Uterus (tissue), 4 donors: Measurements from ENCODE around the gene ULK4. TPM values are rescaled to one million over a fixed set of nuclear protein-coding genes. Genes with fewer than 3 reads are reported as not detected.

ENCODE experiments used
- DNase-seq, 2 donors: peaks; one replicate each; pipeline ENCODE4 v3.0.0-alpha.2; 2019 to 2020
- H3K27ac ChIP-seq, 2 donors: fragments of 200-600 bp; sonication (generic); 1 replicate in 1 of 2; 2 replicates in 1 of 2; pipeline ENCODE4 v1.5.1; 2016 to 2018
- H3K27me3 ChIP-seq, 2 donors: fragments of 200-600 bp; sonication (generic); one replicate each; pipeline ENCODE4 v1.5.1; 2018 to 2019; ENCODE audit warnings: control low read depth in 1 of 2
- H3K36me3 ChIP-seq, 2 donors: fragments of 200-600 bp; sonication (generic); one replicate each; pipeline ENCODE4 v1.5.1; 2019; ENCODE audit warnings: control low read depth in 1 of 2
- H3K4me1 ChIP-seq, 2 donors: fragments of 200-600 bp; sonication (generic); one replicate each; pipeline ENCODE4 v1.5.1; 2018 to 2019; ENCODE audit warnings: control low read depth in 1 of 2
- H3K4me3 ChIP-seq, 2 donors: fragments of 200-600 bp; sonication (generic); 1 replicate in 1 of 2; 2 replicates in 1 of 2; pipeline ENCODE4 v1.5.1; 2018 to 2019; ENCODE audit warnings: mild to moderate bottlenecking in 1 of 2
- H3K9me3 ChIP-seq, 2 donors: fragments of 200-600 bp; sonication (generic); one replicate each; pipeline ENCODE4 v1.5.1; 2019; ENCODE audit warnings: control low read depth in 1 of 2
- CTCF ChIP-seq, 4 experiments: fragments of 200-600 bp in 2 of 4; fragments of 450-650 bp in 2 of 4; sonication (generic) in 2 of 4; IDR thresholded peaks; one replicate each; pipeline ENCODE4 v1.5.1; 2016 to 2019; ENCODE audit warnings: antibody characterized with exemption in 4 of 4, mild to moderate bottlenecking in 2 of 4, moderate library complexity in 1 of 4
- POLR2A ChIP-seq, 2 donors: fragments of 450-650 bp; IDR thresholded peaks; one replicate each; pipeline ENCODE4 v1.6.1; 2016; ENCODE audit warnings: antibody characterized with exemption in 2 of 2, mild to moderate bottlenecking in 1 of 2, moderate library complexity in 1 of 2
- intact Hi-C: fragments of 100-400 bp; cut with DNase I; formaldehyde crosslinking; loops from one replicate; pipeline ENCODE4 v1.15.1; 2023; ENCODE audit warnings: low total_unique reads
- total RNA-seq, 4 donors: library from RNA; depleted of rRNA in 3 of 4; stranded (reverse); fragments of >200 nt in 3 of 4; gene quantifications; one replicate each; pipeline versions ENCODE4 v1.1.0 to v1.2.4, GENCODE V29; 2014 to 2023
- donor health status: DM: yes; HTN: yes; CAD: no.

The ULK4 gene
- total RNA-seq, 4 donors from 2014 or later = 8.7 to 118 (median 26.1) TPM

- H3K27ac ChIP-seq = no peak overlapping the region
- no peak for DNase-seq
- H3K36me3 ChIP-seq = no peaks in the 10 kb centered on the region
- no peaks in the 10 kb centered on the region for H3K4me1 ChIP-seq
- no peak overlapping the region for H3K4me3 ChIP-seq
- TF ChIP-seq POLR2A (IDR thresholded peaks at IDR 0.05) (no peak), CTCF (IDR thresholded peaks at IDR 0.05) (no peak)
- peaks cover 0 to 15% of the 10 kb centered on the region in 2 donors for H3K9me3 ChIP-seq
- H3K27me3 ChIP-seq = no peaks in the 10 kb centered on the region
- intact Hi-C loops = no loop called here
Observed at GRCh38 chr3:41508063-41508696, 453.7 kb downstream of the ULK4 start.

- Histone ChIP-seq H3K4me1 (no peaks in the 10 kb centered on the region), H3K36me3 (no peaks in the 10 kb centered on the region), H3K27me3 (no peaks in the 10 kb centered on the region), H3K27ac (no peak overlapping the region), H3K9me3 (peaks cover 0 to 15% of the 10 kb centered on the region in 2 donors), H3K4me3 (no peak overlapping the region)
- intact Hi-C loops = no loop called here
- no peak for TF ChIP-seq POLR2A (IDR thresholded peaks at IDR 0.05)
- TF ChIP-seq CTCF (IDR thresholded peaks at IDR 0.05) = no peak
- no peak for DNase-seq
Observed at GRCh38 chr3:41507336-41508062, 454.4 kb downstream of the ULK4 start.

GRCh38 chr3:41503998-41504623 is 457.8 kb downstream of the ULK4 start:
- TF ChIP-seq CTCF (IDR thresholded peaks at IDR 0.05) (no peak), POLR2A (IDR thresholded peaks at IDR 0.05) (no peak)

GRCh38 chr3:41502481-41502880 is 459.4 kb downstream of the ULK4 start:
- Histone ChIP-seq H3K9me3 (no peaks in the 10 kb centered on the region), H3K4me1 (no peaks in the 10 kb centered on the region), H3K36me3 (no peaks in the 10 kb centered on the region), H3K4me3 (no peak overlapping the region), H3K27ac (no peak overlapping the region), H3K27me3 (no peaks in the 10 kb centered on the region)
- intact Hi-C loops = no loop called here
- TF ChIP-seq POLR2A (IDR thresholded peaks at IDR 0.05) (no peak), CTCF (IDR thresholded peaks at IDR 0.05) (no peak)
- no peak for DNase-seq

More at GRCh38 chr3:41503998-41504623, 457.8 kb downstream of the ULK4 start:
- no peak overlapping the region for H3K27ac ChIP-seq
- H3K4me1 ChIP-seq = no peaks in the 10 kb centered on the region
- H3K27me3 ChIP-seq = no peaks in the 10 kb centered on the region
- H3K36me3 ChIP-seq = no peaks in the 10 kb centered on the region
- peaks cover 0 to under 1% of the 10 kb centered on the region in 2 donors for H3K9me3 ChIP-seq
- no peak for DNase-seq
- H3K4me3 ChIP-seq = no peak overlapping the region
- intact Hi-C loops = no loop called here

GRCh38 chr3:41502023-41502422 is 459.9 kb downstream of the ULK4 start:
- intact Hi-C loops = no loop called here
- no peak for TF ChIP-seq POLR2A (IDR thresholded peaks at IDR 0.05)
- no peak for TF ChIP-seq CTCF (IDR thresholded peaks at IDR 0.05)

More at GRCh38 chr3:41502023-41502422, 459.9 kb downstream of the ULK4 start:
- Histone ChIP-seq H3K9me3 (no peaks in the 10 kb centered on the region), H3K4me3 (no peak overlapping the region), H3K27me3 (no peaks in the 10 kb centered on the region), H3K4me1 (no peaks in the 10 kb centered on the region), H3K36me3 (no peaks in the 10 kb centered on the region), H3K27ac (no peak overlapping the region)
- DNase-seq = no peak
